GM12878 (cell line): Measurements from ENCODE around the gene CCNB1. TPM values are rescaled to one million over a fixed set of nuclear protein-coding genes. Genes with fewer than 3 reads are reported as not detected.
A peak's percentile ranks its signal among the peaks of the same experiment; 100 is the strongest.

ENCODE experiments used
- ATAC-seq: fragments of 200-7000 bp; cut with Tn5 transposase; 3 replicates; pipeline ENCODE4 v1.9.1; 2020; ENCODE audit warnings: mild to moderate bottlenecking, moderate library complexity
- BruUV-seq: library from RNA; stranded (reverse); fragments of 400-500 nt; replicated peaks from 2 replicates; lab custom pipeline; 2021; lab: Mats Ljungman, UMichigan
- CTCF ChIA-PET: fragments of 300-600 bp; sonication (Branson Sonifier 250); formaldehyde crosslinking; extraction: SDS; loops from one replicate; lab custom pipeline; 2021; ENCODE audit warnings: inconsistent platforms; lab: Yijun Ruan, JAX
- POLR2A ChIA-PET: fragments of 350-600 bp; formaldehyde crosslinking; extraction: SDS; loops from one replicate; lab custom pipeline; 2021; ENCODE audit warnings: inconsistent platforms; lab: Charles Lee
- RAD21 ChIA-PET: fragments of 300-600 bp; sonication (Branson Sonifier 250); formaldehyde crosslinking; loops from one replicate; lab custom pipeline; 2023; ENCODE audit warnings: antibody characterized with exemption; ENCODE audit not compliant: unreplicated experiment; lab: Charles Lee
- SMC1A ChIA-PET: fragments of 300-600 bp; sonication (Branson Sonifier 250); formaldehyde crosslinking; loops from one replicate; lab custom pipeline; 2023; ENCODE audit not compliant: unreplicated experiment, uncharacterized antibody; lab: Charles Lee
- DNase-seq: peaks from one replicate; pipeline ENCODE4 v3.0.0-alpha.2; 2011; ENCODE audit warnings: low read depth, low spot score
- FAIRE-seq: peaks from 3 replicates; lab custom pipeline; 2011; peaks lifted over from hg19 to GRCh38; lab: Jason Lieb, UNC
- H2AFZ ChIP-seq: 2 replicates; pipeline ENCODE4 v1.6.0; 2011; ENCODE audit warnings: low read depth, low read length, control low read depth; ENCODE audit not compliant: control insufficient read depth
- H3K27ac ChIP-seq: 2 replicates; pipeline ENCODE4 v1.5.1; 2011; ENCODE audit warnings: control low read depth; ENCODE audit not compliant: control insufficient read depth, insufficient read depth
- H3K27me3 ChIP-seq, 2 experiments: replicated peaks in 1 of 2; 2 replicates each; pipeline versions ENCODE4 v1.6.0 to v1.6.1; 2011; ENCODE audit warnings: low read length in 1 of 2; ENCODE audit not compliant: control insufficient read depth in 2 of 2, insufficient read depth in 2 of 2
- H3K36me3 ChIP-seq, 2 experiments: 2 replicates each; pipeline ENCODE4 v1.5.1; 2011; ENCODE audit warnings: low read length in 1 of 2; ENCODE audit not compliant: control insufficient read depth in 2 of 2, insufficient read depth in 2 of 2
- H3K4me1 ChIP-seq: 2 replicates; pipeline ENCODE4 v1.6.1; 2011; ENCODE audit warnings: mild to moderate bottlenecking, low read length, moderate library complexity, mixed read lengths; ENCODE audit not compliant: control insufficient read depth, insufficient read depth
- H3K4me2 ChIP-seq: 2 replicates; pipeline ENCODE4 v1.6.0; 2011; ENCODE audit warnings: control low read depth; ENCODE audit not compliant: control insufficient read depth, insufficient read depth
- H3K4me3 ChIP-seq: fragments of 200-600 bp; sonication (generic); 2 replicates; pipeline ENCODE4 v1.5.1; 2016
- H3K79me2 ChIP-seq: 2 replicates; pipeline ENCODE4 v1.6.0; 2011; ENCODE audit warnings: low read length; ENCODE audit not compliant: control insufficient read depth, insufficient read depth
- H3K9ac ChIP-seq: 2 replicates; pipeline ENCODE4 v1.8.0; 2011; ENCODE audit warnings: low read length, control low read depth, mixed read lengths; ENCODE audit not compliant: control insufficient read depth, insufficient read depth
- H3K9me3 ChIP-seq: replicated peaks from 3 replicates; pipeline ENCODE4 v1.5.1; 2011; ENCODE audit warnings: mild to moderate bottlenecking, low read length; ENCODE audit not compliant: control insufficient read depth, insufficient read depth
- H4K20me1 ChIP-seq: 2 replicates; pipeline ENCODE4 v1.6.0; 2011; ENCODE audit not compliant: control insufficient read depth, insufficient read depth
- BCL11A ChIP-seq: IDR thresholded peaks from 2 replicates; pipeline ENCODE4 v1.6.1; 2011; ENCODE audit warnings: low read depth, low read length
- BCL3 ChIP-seq: IDR thresholded peaks from 2 replicates; pipeline ENCODE4 v1.6.1; 2011; ENCODE audit warnings: borderline replicate concordance, low read depth, mild to moderate bottlenecking, moderate library complexity, low read length; ENCODE audit not compliant: insufficient read depth, poor library complexity, severe bottlenecking
- CHD2 ChIP-seq: IDR thresholded peaks from 2 replicates; pipeline ENCODE4 v1.6.1; 2011; ENCODE audit warnings: low read depth, low read length, improper control_type of control experiment, borderline replicate concordance
- FOS ChIP-seq: IDR thresholded peaks from 3 replicates; pipeline ENCODE4 v1.6.1; 2011; ENCODE audit warnings: borderline replicate concordance; ENCODE audit not compliant: insufficient read length; ENCODE audit errors: extremely low read depth
- GATAD2B ChIP-seq: fragments of 450-650 bp; conservative IDR thresholded peaks from 2 replicates; pipeline ENCODE4 v1.6.1; 2017; ENCODE audit warnings: low read depth, mild to moderate bottlenecking, moderate library complexity
- MEF2B ChIP-seq: fragments of 450-650 bp; IDR thresholded peaks from 2 replicates; pipeline ENCODE4 v1.6.1; 2018; ENCODE audit warnings: mild to moderate bottlenecking, moderate library complexity; ENCODE audit not compliant: partially characterized antibody, poor library complexity, severe bottlenecking
- MYC ChIP-seq: IDR thresholded peaks from 2 replicates; pipeline ENCODE4 v1.6.1; 2011; ENCODE audit warnings: mild to moderate bottlenecking, low read length, moderate library complexity, inconsistent platforms; ENCODE audit not compliant: insufficient read depth, insufficient replicate concordance, insufficient read length, severe bottlenecking
- NFIC ChIP-seq: IDR thresholded peaks from 2 replicates; pipeline ENCODE4 v1.6.1; 2012; ENCODE audit warnings: low read depth, mild to moderate bottlenecking, inconsistent platforms, low read length, moderate library complexity
- RAD21 ChIP-seq: IDR thresholded peaks from 2 replicates; pipeline ENCODE4 v1.6.1; 2011; ENCODE audit warnings: mild to moderate bottlenecking, low read depth, low read length, moderate library complexity; ENCODE audit not compliant: insufficient read depth
- RUNX3 ChIP-seq: IDR thresholded peaks from 2 replicates; pipeline ENCODE4 v1.6.1; 2012; ENCODE audit warnings: low read length, inconsistent platforms
- SP1 ChIP-seq: IDR thresholded peaks from one replicate; pipeline ENCODE4 v1.6.1; 2011; ENCODE audit warnings: low read depth, low read length
- SREBF1 ChIP-seq: IDR thresholded peaks from 2 replicates; pipeline ENCODE4 v1.6.1; 2012; ENCODE audit warnings: mild to moderate bottlenecking, low read length
- STAT1 ChIP-seq: fragments of 450-650 bp; conservative IDR thresholded peaks from 2 replicates; pipeline ENCODE4 v1.6.1; 2014; ENCODE audit warnings: antibody characterized with exemption, mild to moderate bottlenecking
- ZNF384 ChIP-seq: IDR thresholded peaks from 2 replicates; pipeline ENCODE4 v1.6.1; 2012; ENCODE audit warnings: low read depth, mild to moderate bottlenecking, low read length, improper control_type of control experiment, borderline replicate concordance
- WGBS: methylation state at CpG from one replicate; pipeline ENCODE4 v1.1.6; 2016; ENCODE audit warnings: low lambda C conversion rate; ENCODE audit not compliant: insufficient replicate concordance, insufficient coverage; ENCODE audit errors: missing lambda C conversion rate; 5-methylcytosine and 5-hydroxymethylcytosine counted together
- in situ Hi-C: fragments of 300-500 bp; cut with MboI; formaldehyde crosslinking; loops from 9 replicates; pipeline ENCODE4 v1.14.3; 2018; ENCODE audit warnings: mixed read lengths
- intact Hi-C: fragments of 100-400 bp; cut with micrococcal nuclease; formaldehyde crosslinking; loops from one replicate; pipeline ENCODE4 v1.14.2; 2022; ENCODE audit not compliant: unreplicated experiment
- polyA plus RNA-seq, 11 experiments: library from polyadenylated mRNA; depleted of rRNA in 4 of 11; unstranded in 6 of 11; stranded (reverse) in 5 of 11; fragments of >200 nt; fragmentation: Nextera tagmentation in 4 of 11; fragmentation: Illumina TruSeq in 1 of 11; extraction: Ambion mirVana in 4 of 11; extraction: Trizol in 1 of 11; gene quantifications; 1 replicate in 1 of 11; 2 replicates in 10 of 11; pipeline versions ENCODE4 v1.2.1 to v1.2.3, GENCODE V29; 2011 to 2016; ENCODE audit warnings: inconsistent platforms in 2 of 11, missing spikeins in 2 of 11, low read depth in 1 of 11
- total RNA-seq, 4 experiments: library from RNA; depleted of rRNA in 3 of 4; stranded (reverse); fragments of >200 nt in 3 of 4; fragmentation: Illumina TruSeq in 1 of 4; extraction: Trizol in 1 of 4; gene quantifications; 2 replicates each; pipeline versions ENCODE4 v1.2.1 to v1.2.3, GENCODE V29; 2013 to 2021

The CCNB1 gene
- total and polyA plus RNA-seq, 10 of the 15 experiments (the other 5 are each of a cell fraction or from before 2014, with no cell fraction given): 148 to 403 (median 210) TPM

DNA sequence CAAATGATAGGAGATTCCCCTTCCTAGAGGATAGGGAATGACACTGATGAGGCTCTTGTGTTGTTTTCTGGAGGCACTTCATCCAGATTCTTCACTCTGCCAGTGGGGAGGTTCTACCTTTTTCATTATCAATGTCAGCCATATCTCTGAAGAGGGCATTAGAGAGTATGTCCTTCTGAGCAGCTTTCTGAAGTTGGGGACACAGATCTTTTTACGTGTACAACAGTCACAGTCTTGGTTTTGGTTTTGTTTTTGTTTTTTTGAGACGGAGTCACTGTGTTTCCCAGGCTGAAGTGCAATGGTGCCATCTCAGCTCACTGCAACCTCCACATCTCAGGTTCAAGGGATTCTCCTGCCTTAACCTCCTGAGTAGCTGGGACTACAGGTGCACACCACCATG is 45.1 kb downstream of the CCNB1 start:
- H3K36me3 ChIP-seq: 0 out of 4 replicates have a peak, but pooled peaks cover 0 to 3% of the 10 kb centered on the region in 2 experiments
- 0 out of 2 replicates have a peak overlapping the region, but pooled peaks have one; percentile 7 for H3K4me2 ChIP-seq
- no peak overlapping the region for H3K4me3 ChIP-seq
- ChIA-PET RAD21 (interaction anchor here (1.5 kb wide), 1 partner anchor 23 kb away, joined by 4 read pairs; the partner anchor contains the start of gene CDK7), SMC1A (interaction anchor here (1.6 to 1.9 kb wide), 2 partner anchors 10 to 43 kb away, joined by 3 to 4 read pairs; no protein-coding TSS in a partner anchor), POLR2A (interaction anchor here (0.6 kb wide), 1 partner anchor 79 kb away, joined by 3 read pairs; no protein-coding TSS in a partner anchor), CTCF (interaction anchor here (1.6 kb wide), 1 partner anchor 123 kb away, joined by 5 read pairs; no protein-coding TSS in a partner anchor)
- no peaks in the 10 kb centered on the region for H3K27me3 ChIP-seq
- no peaks in the 10 kb centered on the region for H3K79me2 ChIP-seq
- in situ Hi-C loops: no loop called here
- no peak overlapping the region for H3K27ac ChIP-seq
- no peaks in the 10 kb centered on the region for H3K9me3 ChIP-seq
- H2AFZ ChIP-seq: peak overlapping the region; percentile 47
- H3K9ac ChIP-seq: no peak overlapping the region
- TF ChIP-seq MYC (no peak), RAD21 (0 out of 2 replicates have a peak, but pooled peaks have one; percentile 11)
- no peaks in the 10 kb centered on the region for H4K20me1 ChIP-seq
- 38% methylated on average over 2 of the region's 2 CpGs for WGBS
- no peaks in the 10 kb centered on the region; the same call in 1 of the 2 replicates for H3K4me1 ChIP-seq
- DNase-seq (no peak), FAIRE-seq (no peak), ATAC-seq (peak; percentile 69)
- intact Hi-C loops: no loop called here
- no TSS peak for BruUV-seq

DNA sequence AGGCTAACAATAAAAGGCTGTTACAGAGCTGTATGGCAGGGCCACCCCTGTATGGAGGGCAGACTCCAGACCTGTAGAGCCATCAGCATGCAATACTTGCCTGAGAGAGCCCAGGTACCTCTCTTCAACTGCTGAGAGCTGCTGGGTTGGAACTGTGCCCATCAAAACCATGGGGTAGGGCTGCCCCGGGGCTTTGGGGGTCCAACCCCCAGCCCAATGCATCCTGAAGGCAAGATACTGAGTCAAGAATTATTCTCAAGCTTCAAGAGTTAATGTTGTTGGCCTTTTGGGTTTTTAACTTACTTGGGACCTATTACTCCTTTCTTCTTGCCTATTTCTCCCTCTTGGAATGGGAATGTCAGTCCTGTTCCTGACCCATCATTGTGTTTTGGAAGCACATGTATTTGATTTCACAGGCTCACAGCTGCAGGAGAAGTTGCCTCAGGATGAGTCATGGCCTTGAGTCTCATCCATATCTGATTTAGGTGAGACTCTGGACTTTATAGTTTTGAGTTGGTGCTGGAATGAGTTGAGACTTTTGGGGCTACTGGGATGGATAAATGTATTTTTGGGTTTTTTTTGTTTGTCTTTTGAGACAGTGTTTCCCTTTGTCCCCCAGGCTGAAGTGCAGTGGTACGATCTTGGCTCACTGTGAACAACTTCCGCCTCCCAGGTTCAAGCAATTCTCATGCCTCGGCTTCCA is 46.7 kb downstream of the CCNB1 start:
- ChIA-PET RAD21 (interaction anchor here (1.5 kb wide), 1 partner anchor 21 kb away, joined by 4 read pairs; the partner anchor contains the start of gene CDK7), SMC1A (interaction anchor here (1.6 kb wide), 1 partner anchor 45 kb away, joined by 3 read pairs; no protein-coding TSS in a partner anchor), POLR2A (interaction anchor here (1.6 kb wide), 1 partner anchor 24 kb away, joined by 4 read pairs; the partner anchor contains the start of gene CENPH), CTCF (interaction anchor here (1.1 kb wide), 1 partner anchor 83 kb away, joined by 3 read pairs; no protein-coding TSS in a partner anchor)
- Histone ChIP-seq H4K20me1 (no peaks in the 10 kb centered on the region), H3K79me2 (peaks cover 10% of the 10 kb centered on the region), H3K27ac (no peak overlapping the region), H3K36me3 (0 out of 4 replicates have a peak, but pooled peaks cover 0 to 3% of the 10 kb centered on the region in 2 experiments), H3K4me1 (no peaks in the 10 kb centered on the region; the same call in 1 of the 2 replicates), H3K9ac (no peak overlapping the region), H3K9me3 (no peaks in the 10 kb centered on the region), H3K4me3 (no peak overlapping the region), H2AFZ (no peak overlapping the region), H3K4me2 (no peak overlapping the region), H3K27me3 (no peaks in the 10 kb centered on the region)
- intact Hi-C loops: no loop called here
- in situ Hi-C loops: no loop called here
- ATAC-seq: no peak
- WGBS: 96% methylated on average over 4 of the region's 4 CpGs
- no peak for FAIRE-seq
- no TSS peak for BruUV-seq
- DNase-seq: no peak
- no peak for TF ChIP-seq BCL11A
- TF ChIP-seq GATAD2B: no peak
- TF ChIP-seq NFIC: no peak
- TF ChIP-seq BCL3: no peak
- no peak for TF ChIP-seq RUNX3
- TF ChIP-seq STAT1: no peak
- no peak for TF ChIP-seq FOS
- TF ChIP-seq SP1: no peak
- TF ChIP-seq CHD2: no peak
- TF ChIP-seq MEF2B: no peak
- no peak for TF ChIP-seq SREBF1
- no peak for TF ChIP-seq ZNF384
